HL-60 (cell line): ENCODE results near the gene PCDHB8.
"Not testable (repeated sequence)": the region's sequence is repeated elsewhere in the genome, so short reads cannot be mapped to it uniquely, and the experiment has no call there.

Experiments
- DNase-seq, 2 experiments: peaks; one replicate each; pipeline ENCODE4 v3.0.0-alpha.2; 2010 to 2020; ENCODE audit warnings: low read depth in 1 of 2, low spot score in 1 of 2
- H3K27ac ChIP-seq: fragments of 250-450 bp; sonication (Bioruptor Pico); replicated peaks from 2 replicates; pipeline ENCODE4 v1.5.1; 2020; ENCODE audit warnings: mild to moderate bottlenecking, moderate library complexity
- H3K27me3 ChIP-seq: fragments of 250-450 bp; sonication (Bioruptor Pico); 2 replicates; pipeline ENCODE4 v1.5.1; 2021; ENCODE audit warnings: mild to moderate bottlenecking, moderate library complexity; ENCODE audit not compliant: insufficient read depth, poor library complexity, severe bottlenecking
- H3K4me3 ChIP-seq: replicated peaks from 2 replicates; pipeline ENCODE4 v1.5.1; 2011; ENCODE audit warnings: mild to moderate bottlenecking, control low read depth, low read length; ENCODE audit not compliant: insufficient read depth
- CTCF ChIP-seq: IDR thresholded peaks from one replicate; pipeline ENCODE4 v1.5.1; 2011; ENCODE audit warnings: low read length, control low read depth, inconsistent platforms; ENCODE audit not compliant: insufficient read depth
- GABPA ChIP-seq: IDR thresholded peaks from 2 replicates; pipeline ENCODE4 v1.6.1; 2012; ENCODE audit warnings: low read depth
- POLR2AphosphoS5 ChIP-seq: IDR thresholded peaks from 2 replicates; pipeline ENCODE4 v1.6.1; 2012; ENCODE audit warnings: low read depth
- REST ChIP-seq: IDR thresholded peaks from 2 replicates; pipeline ENCODE4 v1.6.1; 2012; ENCODE audit warnings: low read depth; ENCODE audit not compliant: insufficient replicate concordance
- SPI1 ChIP-seq: IDR thresholded peaks from 2 replicates; pipeline ENCODE4 v1.6.1; 2012; ENCODE audit warnings: low read depth, mild to moderate bottlenecking, borderline replicate concordance

Gene PCDHB8

GRCh38 chr5:141155540-141156374 is 21.8 kb upstream of the PCDHB8 start:
- H3K27me3 ChIP-seq = no peaks in the 10 kb centered on the region
- H3K27ac ChIP-seq = no peak overlapping the region
- DNase-seq = no peak
- H3K4me3 ChIP-seq = no peak overlapping the region
- TF ChIP-seq SPI1 (no peak), GABPA (no peak), POLR2AphosphoS5 (no peak), REST (no peak), CTCF (no peak)

GRCh38 chr5:141157356-141157755 is 20.2 kb upstream of the PCDHB8 start:
- H3K4me3 ChIP-seq, H3K27ac ChIP-seq, H3K27me3 ChIP-seq, DNase-seq: not testable (repeated sequence)

- DNase-seq, H3K27me3 ChIP-seq, H3K4me3 ChIP-seq, H3K27ac ChIP-seq: not testable (repeated sequence)
Measured at GRCh38 chr5:141157901-141158300, 19.7 kb upstream of the PCDHB8 start.

- no peak for DNase-seq
- Histone ChIP-seq H3K27me3 (no peaks in the 10 kb centered on the region), H3K4me3 (no peak within 1 kb of the TSS)
Measured at GRCh38 chr5:141172381-141173204, 5.0 kb upstream of the PCDHB8 start, which contains the start of gene PCDHB7. Gene PCDHB7, plus strand, starts transcription at chr5:141172644. Its CDS starts 192 bp downstream, at chr5:141172836.

GRCh38 chr5:141174291-141175104 is 3.1 kb upstream of the PCDHB8 start:
- not testable (repeated sequence) for H3K27me3 ChIP-seq, H3K4me3 ChIP-seq, H3K27ac ChIP-seq, DNase-seq

More at GRCh38 chr5:141172381-141173204, 5.0 kb upstream of the PCDHB8 start, which contains the start of gene PCDHB7:
- no peak within 1 kb of the TSS for H3K27ac ChIP-seq
- TF ChIP-seq CTCF = no peak
- TF ChIP-seq POLR2AphosphoS5 = no peak
- no peak for TF ChIP-seq REST
- TF ChIP-seq GABPA = no peak
- TF ChIP-seq SPI1 = no peak
